Cardiac muscle cell (in vitro differentiated cells and primary cell): ENCODE data around the gene TMEM185B. TPM values are rescaled to one million over a fixed set of nuclear protein-coding genes. Genes with fewer than 3 reads are reported as not detected.

Experiments used
- DNase-seq, 2 donors: peaks; one replicate each; pipeline versions ENCODE4 v3.0.0 to v3.0.0-alpha.2; 2010 to 2017; ENCODE audit warnings: low read depth in 1 of 2, low spot score in 1 of 2
- H3K27ac ChIP-seq: fragments of 200-600 bp; sonication (generic); 2 replicates; pipeline ENCODE4 v1.5.1; 2016
- H3K27me3 ChIP-seq: fragments of 200-600 bp; sonication (generic); 2 replicates; pipeline ENCODE4 v1.6.0; 2016; ENCODE audit warnings: control low read depth
- H3K36me3 ChIP-seq: fragments of 200-600 bp; sonication (generic); 2 replicates; pipeline ENCODE4 v1.5.1; 2016; ENCODE audit warnings: control low read depth
- H3K4me1 ChIP-seq: fragments of 200-600 bp; sonication (generic); 2 replicates; pipeline ENCODE4 v1.8.1; 2017; ENCODE audit warnings: low read depth, mild to moderate bottlenecking, mixed run types
- H3K4me3 ChIP-seq: fragments of 200-600 bp; sonication (generic); 2 replicates; pipeline ENCODE4 v1.5.1; 2016; ENCODE audit warnings: mild to moderate bottlenecking
- H3K9me3 ChIP-seq: fragments of 200-600 bp; sonication (generic); 2 replicates; pipeline ENCODE4 v1.5.1; 2017; ENCODE audit warnings: low read depth, mild to moderate bottlenecking, control low read depth
- CTCF ChIP-seq: IDR thresholded peaks from 2 replicates; pipeline ENCODE4 v1.5.1; 2012; ENCODE audit warnings: low read depth, mild to moderate bottlenecking, low read length
- polyA plus RNA-seq: library from polyadenylated mRNA; unstranded; fragments of >200 nt; fragmentation: Nextera tagmentation; extraction: Ambion mirVana; gene quantifications from 2 replicates; pipeline ENCODE4 v1.2.1, GENCODE V29; 2016
- total RNA-seq: library from RNA; depleted of rRNA; stranded (reverse); fragments of >200 nt; gene quantifications from 2 replicates; pipeline ENCODE4 v1.2.3, GENCODE V29; 2016

The TMEM185B gene
- total and polyA plus RNA-seq, 2 experiments from 2014 or later, result 21.3 to 43.4 TPM

GRCh38 chr2:120224256-120224655, 1.1 kb upstream of the TMEM185B start:
- TF ChIP-seq CTCF, result no peak
- H3K36me3 ChIP-seq, result no peaks in the 10 kb centered on the region
- peaks cover 5% of the 10 kb centered on the region for H3K27me3 ChIP-seq
- no peak overlapping the region for H3K4me3 ChIP-seq
- H3K27ac ChIP-seq, result no peak overlapping the region
- peaks cover 17% of the 10 kb centered on the region for H3K4me1 ChIP-seq
- no peak for DNase-seq
- H3K9me3 ChIP-seq, result no peaks in the 10 kb centered on the region

GRCh38 chr2:120222186-120223033, 790 bp downstream of the TMEM185B start:
- no peak overlapping the region for H3K27ac ChIP-seq
- H3K36me3 ChIP-seq, result no peaks in the 10 kb centered on the region
- peaks cover 10% of the 10 kb centered on the region for H3K4me1 ChIP-seq
- peak overlapping the region; percentile 51 for H3K4me3 ChIP-seq
- H3K27me3 ChIP-seq, result peaks cover 5% of the 10 kb centered on the region
- no peak for TF ChIP-seq CTCF
- H3K9me3 ChIP-seq, result no peaks in the 10 kb centered on the region
- DNase-seq, result no peak

GRCh38 chr2:120221616-120222015, 1.6 kb downstream of the TMEM185B start:
- DNase-seq, result no peak

GRCh38 chr2:120220756-120221155, 2.4 kb downstream of the TMEM185B start:
- Histone ChIP-seq H3K9me3 (no peaks in the 10 kb centered on the region), H3K4me3 (no peak overlapping the region), H3K27ac (no peak overlapping the region), H3K27me3 (peaks cover 5% of the 10 kb centered on the region), H3K4me1 (peaks cover 10% of the 10 kb centered on the region), H3K36me3 (no peaks in the 10 kb centered on the region)
- TF ChIP-seq CTCF, result no peak
- DNase-seq, result no peak

More at GRCh38 chr2:120221616-120222015, 1.6 kb downstream of the TMEM185B start:
- Histone ChIP-seq H3K27me3 (peaks cover 5% of the 10 kb centered on the region), H3K4me3 (no peak overlapping the region), H3K4me1 (peaks cover 10% of the 10 kb centered on the region), H3K9me3 (no peaks in the 10 kb centered on the region), H3K27ac (no peak overlapping the region), H3K36me3 (no peaks in the 10 kb centered on the region)
- no peak for TF ChIP-seq CTCF

GRCh38 chr2:120219766-120220165, 3.4 kb downstream of the TMEM185B start:
- Histone ChIP-seq H3K27ac (no peak overlapping the region), H3K36me3 (no peaks in the 10 kb centered on the region), H3K9me3 (no peaks in the 10 kb centered on the region), H3K4me1 (peaks cover 10% of the 10 kb centered on the region), H3K27me3 (no peaks in the 10 kb centered on the region), H3K4me3 (no peak overlapping the region)
- TF ChIP-seq CTCF, result no peak
- DNase-seq, result no peak
